ENCODE data around the gene TMEM114. TPM values are rescaled to one million over a fixed set of nuclear protein-coding genes. Genes with fewer than 3 reads are reported as not detected.

The TMEM114 gene
- total RNA-seq, 4 donors from 2014 or later: not detected

DNA sequence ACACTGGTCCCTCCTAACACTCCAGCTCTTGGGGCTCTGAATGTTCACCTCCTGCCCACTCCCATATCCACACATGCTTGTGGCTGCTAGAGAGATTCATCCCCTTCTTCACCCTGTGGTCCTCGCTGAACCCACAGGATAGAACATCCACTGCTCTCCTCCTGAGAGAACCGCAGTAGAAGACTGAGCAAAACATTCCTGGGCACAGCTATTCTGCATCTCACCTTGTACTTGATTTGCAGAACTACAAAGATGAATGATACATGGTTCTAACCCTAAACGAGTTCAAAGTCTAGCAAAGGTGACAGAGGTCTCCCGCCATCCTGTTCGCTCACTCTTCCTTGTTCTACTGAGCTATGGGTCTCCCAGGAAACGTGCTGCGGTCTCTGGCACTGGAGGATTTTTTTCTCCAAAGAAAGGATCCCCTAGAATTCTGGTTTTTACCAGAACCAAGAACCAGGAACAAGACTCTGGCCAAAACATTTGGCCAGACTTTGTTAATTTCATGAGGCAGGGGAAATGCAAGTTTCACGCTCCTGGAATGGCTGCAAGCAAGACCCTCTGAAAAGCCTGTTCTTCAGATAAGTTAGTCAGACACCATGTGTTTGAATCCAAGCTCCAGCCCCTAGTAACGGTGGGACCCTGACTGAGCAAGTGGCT is 39.5 kb downstream of the TMEM114 start:
- no peak for TF ChIP-seq POLR2A (IDR thresholded peaks at IDR 0.05)
- no peaks in the 10 kb centered on the region for H3K9me3 ChIP-seq
- no peak for DNase-seq (ENCODE audit: low spot score in 2 of 2)
- no peak overlapping the region for H3K27ac ChIP-seq
- no peak overlapping the region for H3K4me3 ChIP-seq
- WGBS, 2 donors: 77 to 79% methylated on average over 9 of the region's 9 CpGs
- H3K27me3 ChIP-seq: no peaks in the 10 kb centered on the region
- no peaks in the 10 kb centered on the region for H3K36me3 ChIP-seq
- no peaks in the 10 kb centered on the region for H3K4me1 ChIP-seq

DNA sequence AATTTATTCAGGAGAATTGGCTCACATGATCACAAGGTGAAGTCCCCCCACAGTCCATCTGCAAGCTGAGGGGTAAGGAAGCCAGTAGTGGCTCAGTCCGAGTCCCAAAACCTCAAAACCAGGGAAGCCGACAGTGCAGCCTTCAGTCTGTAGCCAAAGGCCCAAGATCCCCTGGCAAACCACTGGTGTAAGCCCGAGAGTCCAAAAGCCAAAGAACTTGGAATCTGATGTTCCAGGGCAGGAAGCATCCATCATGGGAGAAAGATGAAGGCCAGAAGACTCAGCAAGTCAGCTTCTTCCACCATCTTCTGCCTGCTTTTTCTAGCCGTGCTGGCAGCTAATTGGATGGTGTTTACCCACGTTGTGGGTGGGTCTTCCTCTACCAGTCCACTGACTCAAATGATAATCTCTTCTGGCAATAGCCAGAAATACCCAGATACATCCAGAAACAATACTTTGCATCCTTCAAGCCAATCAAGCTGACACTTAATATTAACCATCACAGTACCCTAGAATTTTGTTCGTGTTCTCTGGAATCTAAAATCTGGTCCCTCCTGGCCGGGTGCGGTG is 40.4 kb downstream of the TMEM114 start:
- TF ChIP-seq, protein P1, sequence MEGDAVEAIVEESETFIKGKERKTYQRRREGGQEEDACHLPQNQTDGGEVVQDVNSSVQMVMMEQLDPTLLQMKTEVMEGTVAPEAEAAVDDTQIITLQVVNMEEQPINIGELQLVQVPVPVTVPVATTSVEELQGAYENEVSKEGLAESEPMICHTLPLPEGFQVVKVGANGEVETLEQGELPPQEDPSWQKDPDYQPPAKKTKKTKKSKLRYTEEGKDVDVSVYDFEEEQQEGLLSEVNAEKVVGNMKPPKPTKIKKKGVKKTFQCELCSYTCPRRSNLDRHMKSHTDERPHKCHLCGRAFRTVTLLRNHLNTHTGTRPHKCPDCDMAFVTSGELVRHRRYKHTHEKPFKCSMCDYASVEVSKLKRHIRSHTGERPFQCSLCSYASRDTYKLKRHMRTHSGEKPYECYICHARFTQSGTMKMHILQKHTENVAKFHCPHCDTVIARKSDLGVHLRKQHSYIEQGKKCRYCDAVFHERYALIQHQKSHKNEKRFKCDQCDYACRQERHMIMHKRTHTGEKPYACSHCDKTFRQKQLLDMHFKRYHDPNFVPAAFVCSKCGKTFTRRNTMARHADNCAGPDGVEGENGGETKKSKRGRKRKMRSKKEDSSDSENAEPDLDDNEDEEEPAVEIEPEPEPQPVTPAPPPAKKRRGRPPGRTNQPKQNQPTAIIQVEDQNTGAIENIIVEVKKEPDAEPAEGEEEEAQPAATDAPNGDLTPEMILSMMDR (IDR thresholded peaks at IDR 0.05): no peak
- TF ChIP-seq EP300 (IDR thresholded peaks at IDR 0.05) (no peak), POLR2A (IDR thresholded peaks at IDR 0.05) (no peak)
- no peak for DNase-seq (ENCODE audit: low spot score in 2 of 2)
- H3K4me1 ChIP-seq: no peaks in the 10 kb centered on the region
- no peaks in the 10 kb centered on the region for H3K36me3 ChIP-seq
- H3K4me3 ChIP-seq: no peak overlapping the region
- no peaks in the 10 kb centered on the region for H3K27me3 ChIP-seq
- 80 to 84% methylated on average over 8 of the region's 8 CpGs for WGBS, 2 donors
- H3K9me3 ChIP-seq: no peaks in the 10 kb centered on the region
- H3K27ac ChIP-seq: no peak overlapping the region

DNA sequence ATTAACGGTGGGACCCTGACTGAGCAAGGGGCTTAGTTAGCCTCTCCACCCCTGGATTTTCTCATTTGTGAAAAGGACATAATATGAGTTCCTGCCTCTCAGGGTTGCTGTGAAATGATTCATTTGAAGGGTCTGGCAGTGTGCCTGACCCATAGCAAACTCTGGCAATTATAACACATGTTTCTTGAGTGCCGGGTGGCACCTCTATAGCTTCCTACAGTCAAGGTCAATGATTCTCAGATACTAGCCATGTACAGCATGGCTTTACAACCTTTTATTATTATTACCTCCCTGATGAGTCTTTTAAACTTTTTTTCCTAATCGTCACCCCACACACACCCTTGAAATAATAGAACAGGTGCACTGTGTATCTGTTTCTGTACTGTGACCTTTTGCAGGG is 42.1 kb downstream of the TMEM114 start:
- no peaks in the 10 kb centered on the region for H3K4me1 ChIP-seq
- no peaks in the 10 kb centered on the region for H3K9me3 ChIP-seq
- no peaks in the 10 kb centered on the region for H3K36me3 ChIP-seq
- H3K27me3 ChIP-seq: no peaks in the 10 kb centered on the region
- no peak for DNase-seq (ENCODE audit: low spot score in 2 of 2)
- WGBS, 2 donors: 47 to 53% methylated on average over 3 of the region's 3 CpGs
- H3K27ac ChIP-seq: no peak overlapping the region
- H3K4me3 ChIP-seq: no peak overlapping the region
- TF ChIP-seq EP300 (IDR thresholded peaks at IDR 0.05) (no peak), POLR2A (IDR thresholded peaks at IDR 0.05) (no peak)
- TF ChIP-seq, protein P1 (IDR thresholded peaks at IDR 0.05): no peak

DNA sequence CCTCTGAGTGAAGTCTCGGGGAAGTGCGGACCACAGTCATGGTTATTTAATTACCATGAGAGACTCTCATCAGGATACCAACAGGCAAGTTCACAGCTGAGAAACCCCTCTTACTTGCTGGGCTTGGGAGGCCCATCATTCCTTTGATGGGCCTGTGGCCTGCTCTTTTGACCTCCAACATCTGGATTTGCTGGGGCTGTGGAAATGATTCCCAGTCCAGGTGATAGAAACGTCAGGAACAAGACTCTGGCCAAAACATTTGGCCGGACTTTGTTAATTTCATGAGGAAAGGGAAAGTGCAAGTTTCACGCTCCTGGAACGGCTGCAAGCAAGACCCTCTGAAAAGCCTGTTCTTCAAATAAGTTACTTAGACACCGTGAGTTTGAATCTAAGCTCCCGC is 42.5 kb downstream of the TMEM114 start:
- Histone ChIP-seq H3K4me3 (no peak overlapping the region), H3K27me3 (no peaks in the 10 kb centered on the region), H3K9me3 (no peaks in the 10 kb centered on the region), H3K4me1 (no peaks in the 10 kb centered on the region), H3K27ac (no peak overlapping the region), H3K36me3 (no peaks in the 10 kb centered on the region)
- 41 to 65% methylated on average over 6 to 8 of the region's 8 CpGs for WGBS, 2 donors
- TF ChIP-seq POLR2A (IDR thresholded peaks at IDR 0.05) (no peak), EP300 (IDR thresholded peaks at IDR 0.05) (no peak)
- TF ChIP-seq, protein P1 (IDR thresholded peaks at IDR 0.05): no peak
- DNase-seq (ENCODE audit: low spot score in 2 of 2): no peak

DNA sequence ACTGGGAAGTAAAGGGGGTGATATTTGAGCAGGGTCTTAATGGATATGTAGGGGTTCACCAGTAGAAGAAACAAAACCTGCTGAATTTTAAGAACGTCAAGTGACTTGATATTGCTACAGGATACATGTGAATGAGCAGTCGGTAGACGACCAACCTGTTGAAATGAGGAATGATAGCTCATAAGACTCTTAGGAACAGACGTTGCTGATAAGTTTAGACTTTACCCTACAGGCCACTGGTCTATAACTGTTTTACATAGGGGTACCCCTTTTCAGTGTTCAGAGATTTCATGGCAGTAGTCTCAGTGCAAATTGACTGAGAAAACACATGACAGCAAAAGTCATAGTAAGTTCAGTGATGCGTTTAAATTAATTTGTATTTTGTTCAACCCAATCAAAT is 45.9 kb downstream of the TMEM114 start:
- no peak for DNase-seq (ENCODE audit: low spot score in 2 of 2)
- H3K9me3 ChIP-seq: no peaks in the 10 kb centered on the region
- no peaks in the 10 kb centered on the region for H3K36me3 ChIP-seq
- no peaks in the 10 kb centered on the region for H3K4me1 ChIP-seq
- WGBS, 2 donors: 82 to 84% methylated on average over 5 of the region's 5 CpGs
- H3K27me3 ChIP-seq: no peaks in the 10 kb centered on the region
- no peak overlapping the region for H3K4me3 ChIP-seq
- TF ChIP-seq POLR2A (IDR thresholded peaks at IDR 0.05): no peak
- TF ChIP-seq, protein P1 (IDR thresholded peaks at IDR 0.05): no peak
- no peak for TF ChIP-seq EP300 (IDR thresholded peaks at IDR 0.05)
- no peak overlapping the region for H3K27ac ChIP-seq
